ENCODE results near the gene ZNF524.

DNA sequence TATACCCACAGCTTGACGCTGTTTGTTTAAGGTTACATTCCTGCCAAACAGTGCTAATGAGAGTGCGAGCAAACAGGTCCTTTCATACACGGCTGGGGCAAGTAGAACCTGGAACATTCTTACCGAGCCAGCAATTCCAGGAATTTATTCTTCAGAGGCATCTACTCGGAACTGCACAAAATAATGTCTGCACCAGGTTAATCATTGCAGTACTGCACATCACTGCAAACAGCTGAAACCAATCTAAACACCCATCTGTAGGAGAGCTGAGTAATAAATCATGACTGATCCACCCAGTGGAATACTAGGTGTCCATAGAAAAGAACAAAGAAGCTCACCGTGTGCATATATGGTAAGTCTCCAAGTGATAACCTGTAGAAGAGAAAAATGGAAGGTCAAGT, 18.3 kb upstream of the ZNF524 start:
- no peak for TF ChIP-seq CTBP1 (IDR thresholded peaks at IDR 0.05; ENCODE audit: borderline replicate concordance)
- TF ChIP-seq ELF4 (IDR thresholded peaks at IDR 0.05): no peak
- no peak for TF ChIP-seq TARDBP (IDR thresholded peaks at IDR 0.05)
- TF ChIP-seq FOXM1 (IDR thresholded peaks at IDR 0.05; ENCODE audit: borderline replicate concordance): no peak
- TF ChIP-seq FOXK2 (IDR thresholded peaks at IDR 0.05): no peak
- TF ChIP-seq FOXA1 (IDR thresholded peaks at IDR 0.05): no peak

Data from HEK293T (cell line).